Spleen (tissue), 7 donors: ENCODE data around the gene RARS2.

Experiments
- POLR2A ChIP-seq, 3 donors: fragments of 450-650 bp; IDR thresholded peaks; one replicate each; pipeline ENCODE4 v1.5.1; 2017; ENCODE audit warnings: antibody characterized with exemption in 3 of 3, mild to moderate bottlenecking in 1 of 3
- POLR2AphosphoS5 ChIP-seq, 3 donors: sonication (generic); formaldehyde crosslinking; IDR thresholded peaks; one replicate each; pipeline ENCODE4 v1.5.1; 2017; ENCODE audit warnings: antibody characterized with exemption in 3 of 3
- TF ChIP-seq, protein P1 (sequence below), 11 experiments: fragments of 200-600 bp in 7 of 11; fragments of 450-650 bp in 4 of 11; sonication (generic) in 4 of 11; IDR thresholded peaks in 8 of 11; conservative IDR thresholded peaks in 3 of 11; 1 replicate in 7 of 11; 2 replicates in 4 of 11; pipeline versions ENCODE4 v1.4.0 to v1.8.0; 2016 to 2021; ENCODE audit warnings: antibody characterized with exemption in 11 of 11, inconsistent platforms in 4 of 11, mild to moderate bottlenecking in 1 of 11
- donor health status: DM: no; HTN: no; CAD: no; lungs with moderate emphysema.
- donor health status: DM: no; HTN: no; CAD: no.
- donor health status: DM: no; HTN: no; CAD: no.

DNA sequence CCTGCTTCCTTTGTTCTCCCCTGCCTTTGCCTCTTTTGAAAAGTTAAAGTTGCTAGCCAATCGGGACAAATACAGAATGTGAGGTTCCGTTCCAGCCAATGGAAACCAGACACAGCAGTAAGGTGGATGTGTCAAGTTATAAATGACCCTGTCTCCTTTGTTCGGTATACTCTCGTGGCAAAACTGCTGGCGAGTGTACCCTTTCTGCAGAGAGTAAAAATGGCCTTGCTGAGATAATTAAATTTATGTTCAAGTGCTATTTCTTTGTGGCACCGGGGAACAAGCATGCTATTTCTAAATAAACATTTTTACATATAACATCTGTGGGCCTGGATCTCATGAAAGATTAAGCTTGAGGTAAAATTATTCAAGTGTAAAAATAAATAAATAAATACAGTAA is 50.2 kb downstream of the RARS2 start:
- TF ChIP-seq, protein P1, sequence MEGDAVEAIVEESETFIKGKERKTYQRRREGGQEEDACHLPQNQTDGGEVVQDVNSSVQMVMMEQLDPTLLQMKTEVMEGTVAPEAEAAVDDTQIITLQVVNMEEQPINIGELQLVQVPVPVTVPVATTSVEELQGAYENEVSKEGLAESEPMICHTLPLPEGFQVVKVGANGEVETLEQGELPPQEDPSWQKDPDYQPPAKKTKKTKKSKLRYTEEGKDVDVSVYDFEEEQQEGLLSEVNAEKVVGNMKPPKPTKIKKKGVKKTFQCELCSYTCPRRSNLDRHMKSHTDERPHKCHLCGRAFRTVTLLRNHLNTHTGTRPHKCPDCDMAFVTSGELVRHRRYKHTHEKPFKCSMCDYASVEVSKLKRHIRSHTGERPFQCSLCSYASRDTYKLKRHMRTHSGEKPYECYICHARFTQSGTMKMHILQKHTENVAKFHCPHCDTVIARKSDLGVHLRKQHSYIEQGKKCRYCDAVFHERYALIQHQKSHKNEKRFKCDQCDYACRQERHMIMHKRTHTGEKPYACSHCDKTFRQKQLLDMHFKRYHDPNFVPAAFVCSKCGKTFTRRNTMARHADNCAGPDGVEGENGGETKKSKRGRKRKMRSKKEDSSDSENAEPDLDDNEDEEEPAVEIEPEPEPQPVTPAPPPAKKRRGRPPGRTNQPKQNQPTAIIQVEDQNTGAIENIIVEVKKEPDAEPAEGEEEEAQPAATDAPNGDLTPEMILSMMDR (IDR thresholded peaks at IDR 0.05 in 8 of 11, conservative IDR thresholded peaks at IDR 0.05 in 3 of 11): no peak
- TF ChIP-seq POLR2A (IDR thresholded peaks at IDR 0.05) (no peak), POLR2AphosphoS5 (IDR thresholded peaks at IDR 0.05) (no peak)
